AG10803 (cell line): Measurements from ENCODE around the gene CD300C.
"Not testable (repeated sequence)": the region's sequence is repeated elsewhere in the genome, so short reads cannot be mapped to it uniquely, and the experiment has no call there.

Experiments
- DNase-seq: peaks from one replicate; pipeline ENCODE4 v3.0.0; 2010; ENCODE audit warnings: low read depth
- H3K4me3 ChIP-seq: 2 replicates; pipeline ENCODE4 v1.5.1; 2011; ENCODE audit warnings: mild to moderate bottlenecking, low read length, control low read depth
- TF ChIP-seq, protein P1 (sequence below): conservative IDR thresholded peaks from 2 replicates; pipeline ENCODE4 v1.5.1; 2011; ENCODE audit warnings: mild to moderate bottlenecking, low read length, control low read depth, inconsistent platforms

CD300C gene

DNA sequence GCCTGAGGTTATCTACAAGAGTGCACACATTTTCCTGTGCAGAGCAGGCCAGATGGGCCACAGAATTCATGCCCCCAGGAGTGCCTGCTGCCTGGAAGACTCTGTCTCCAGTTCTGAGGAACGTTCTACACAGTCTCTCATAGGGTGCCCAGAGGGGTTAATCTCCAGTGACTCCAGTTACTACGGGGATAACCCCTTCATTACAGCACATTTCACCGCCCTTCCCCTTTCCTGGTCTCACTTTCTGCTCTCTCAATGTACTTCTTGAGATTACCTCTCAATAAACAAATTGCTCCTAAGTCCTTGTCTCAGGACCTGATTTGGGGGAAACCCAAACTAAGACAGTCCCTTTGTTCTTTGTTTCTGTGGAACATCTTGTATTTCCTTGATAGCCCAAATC lies 15.7 kb upstream of the CD300C start:
- DNase-seq = no peak
- no peak overlapping the region for H3K4me3 ChIP-seq
- TF ChIP-seq, protein P1, sequence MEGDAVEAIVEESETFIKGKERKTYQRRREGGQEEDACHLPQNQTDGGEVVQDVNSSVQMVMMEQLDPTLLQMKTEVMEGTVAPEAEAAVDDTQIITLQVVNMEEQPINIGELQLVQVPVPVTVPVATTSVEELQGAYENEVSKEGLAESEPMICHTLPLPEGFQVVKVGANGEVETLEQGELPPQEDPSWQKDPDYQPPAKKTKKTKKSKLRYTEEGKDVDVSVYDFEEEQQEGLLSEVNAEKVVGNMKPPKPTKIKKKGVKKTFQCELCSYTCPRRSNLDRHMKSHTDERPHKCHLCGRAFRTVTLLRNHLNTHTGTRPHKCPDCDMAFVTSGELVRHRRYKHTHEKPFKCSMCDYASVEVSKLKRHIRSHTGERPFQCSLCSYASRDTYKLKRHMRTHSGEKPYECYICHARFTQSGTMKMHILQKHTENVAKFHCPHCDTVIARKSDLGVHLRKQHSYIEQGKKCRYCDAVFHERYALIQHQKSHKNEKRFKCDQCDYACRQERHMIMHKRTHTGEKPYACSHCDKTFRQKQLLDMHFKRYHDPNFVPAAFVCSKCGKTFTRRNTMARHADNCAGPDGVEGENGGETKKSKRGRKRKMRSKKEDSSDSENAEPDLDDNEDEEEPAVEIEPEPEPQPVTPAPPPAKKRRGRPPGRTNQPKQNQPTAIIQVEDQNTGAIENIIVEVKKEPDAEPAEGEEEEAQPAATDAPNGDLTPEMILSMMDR = no peak

DNA sequence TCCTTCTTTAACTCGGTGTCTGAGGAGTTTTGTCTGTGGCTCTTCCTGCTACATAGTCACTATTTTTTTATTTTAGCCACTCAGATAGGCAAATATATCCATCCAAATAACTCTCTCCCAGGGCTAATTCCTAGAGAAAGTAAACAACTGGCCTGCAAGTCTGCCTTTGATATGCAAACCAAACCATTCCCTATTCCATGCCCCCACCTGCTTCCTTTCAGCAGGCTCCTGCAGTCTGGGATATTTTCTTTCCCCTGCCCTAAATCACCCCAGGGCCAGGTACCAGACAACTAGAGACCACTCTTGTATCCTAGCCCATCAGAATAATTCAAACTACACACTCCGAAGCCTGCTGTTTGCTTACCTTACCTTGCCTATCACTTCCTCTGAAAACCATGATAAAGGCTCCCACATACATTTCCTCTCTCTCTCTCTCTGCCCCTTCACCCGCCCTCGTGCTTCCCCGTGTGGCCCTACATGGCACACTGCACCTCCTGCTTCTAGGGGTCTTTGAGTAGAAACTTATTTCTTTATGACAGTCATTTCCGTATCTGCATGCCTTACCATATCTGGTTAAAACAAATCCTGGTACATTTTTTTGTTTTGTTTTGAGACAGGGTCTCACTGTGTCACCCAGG lies 13.1 kb upstream of the CD300C start:
- no peak overlapping the region for H3K4me3 ChIP-seq
- TF ChIP-seq, protein P1 = no peak
- no peak for DNase-seq

DNA sequence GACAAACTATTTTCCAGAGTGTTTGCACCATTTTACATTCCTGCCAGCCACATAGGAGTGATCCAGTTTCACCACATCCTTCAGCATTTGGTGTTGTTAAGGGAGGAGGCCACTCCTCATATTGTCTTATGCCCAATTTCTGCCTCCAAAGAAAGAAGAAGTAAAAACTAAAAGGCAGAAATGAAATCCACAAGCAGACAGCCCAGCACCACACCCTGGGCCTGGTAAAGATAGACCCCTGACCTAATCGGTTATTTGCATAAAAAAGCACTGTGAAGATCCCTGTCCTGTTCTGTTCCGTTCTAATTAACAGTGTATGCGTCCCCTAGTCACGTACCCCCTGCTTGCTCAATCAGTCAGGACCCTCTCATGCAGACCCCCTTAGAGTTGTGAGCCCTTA lies 12.5 kb upstream of the CD300C start:
- DNase-seq = peak; percentile 3
- not testable (repeated sequence) for H3K4me3 ChIP-seq

DNA sequence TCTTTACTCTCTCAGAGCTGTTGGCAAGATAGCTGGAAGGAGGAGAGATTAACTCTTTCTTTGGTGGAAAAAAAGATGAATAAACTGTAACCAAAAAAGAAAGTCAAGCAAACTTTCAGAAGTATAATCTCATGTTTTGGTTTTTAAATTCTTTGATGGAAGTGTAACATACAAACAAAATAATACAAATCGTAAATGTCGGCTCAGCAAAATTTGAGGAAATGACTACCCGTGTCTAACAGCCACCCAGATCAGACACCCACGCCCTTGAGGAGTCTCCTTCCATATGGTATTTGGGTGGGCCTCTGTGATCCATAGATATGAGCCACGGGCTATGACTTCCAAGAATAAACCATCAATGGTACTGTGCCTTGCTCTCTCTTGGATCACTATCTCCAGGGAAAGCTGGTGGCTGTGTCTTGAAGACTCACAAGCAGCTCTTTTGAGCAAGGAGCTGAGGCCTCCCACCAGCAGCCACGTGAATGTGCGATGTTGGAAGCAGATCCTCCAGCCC lies 9.6 kb upstream of the CD300C start:
- H3K4me3 ChIP-seq = no peak overlapping the region
- TF ChIP-seq, protein P1 = no peak
- no peak for DNase-seq

DNA sequence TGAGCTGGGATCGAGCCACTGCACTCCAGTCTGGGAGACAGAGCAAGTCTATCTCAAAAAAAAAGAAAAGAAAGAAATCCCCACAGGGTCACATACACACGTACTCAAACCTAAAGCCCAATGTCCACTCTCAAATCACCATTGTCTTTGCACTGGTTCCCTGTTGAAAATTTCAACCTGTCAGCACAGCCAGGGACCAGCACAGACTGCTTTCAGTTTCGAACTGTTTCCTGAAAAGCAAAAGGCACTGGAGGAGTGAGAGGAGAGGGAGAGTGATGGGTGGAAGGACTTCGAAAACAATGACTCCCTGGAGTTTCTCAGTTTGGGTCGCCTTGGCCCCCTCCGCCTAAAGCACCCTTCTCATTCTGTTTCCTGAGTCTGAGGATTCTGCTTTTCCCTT lies 9.0 kb upstream of the CD300C start:
- no peak for DNase-seq
- H3K4me3 ChIP-seq = no peak overlapping the region
- TF ChIP-seq, protein P1 = no peak

DNA sequence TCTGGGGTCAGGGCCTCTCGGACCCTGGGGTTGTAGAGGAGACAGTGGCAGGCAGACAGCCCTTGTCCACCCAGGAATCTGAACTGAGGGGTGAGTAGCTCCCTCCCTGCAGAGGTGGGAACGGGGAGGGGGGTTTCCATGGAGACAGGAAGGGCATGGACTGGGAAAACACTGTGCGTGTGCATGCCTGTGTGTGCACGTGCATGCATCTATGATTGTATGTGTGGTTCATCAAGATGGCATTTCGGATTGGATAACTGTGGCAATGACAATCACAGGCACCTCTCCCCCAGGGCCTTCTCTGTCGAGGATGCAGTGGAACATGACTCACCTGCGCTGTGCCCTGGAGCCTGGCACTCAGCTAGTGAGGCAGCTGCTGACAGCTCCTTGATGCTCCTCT lies 6.1 kb upstream of the CD300C start:
- no peak overlapping the region for H3K4me3 ChIP-seq
- peak; percentile 3 for DNase-seq
- TF ChIP-seq, protein P1 = no peak

DNA sequence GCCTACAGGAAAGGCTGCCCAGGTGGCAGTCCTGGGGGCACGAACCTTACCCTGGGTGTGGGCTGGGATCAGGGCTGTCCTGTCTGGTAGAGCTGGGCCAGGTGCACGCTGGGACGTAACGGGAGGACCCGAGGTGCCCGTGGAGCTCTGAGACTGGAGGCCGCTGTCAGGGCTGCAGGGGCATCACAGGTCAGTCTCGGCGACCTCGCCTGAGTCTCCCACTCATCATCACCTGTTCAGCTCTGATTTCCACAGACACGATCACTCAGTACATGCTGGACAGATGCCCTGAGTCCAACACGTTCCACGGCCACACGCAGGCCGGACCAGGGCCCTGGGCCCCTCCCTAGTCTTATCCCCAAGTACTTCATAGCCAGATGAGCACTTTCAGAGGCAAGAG lies 4.7 kb upstream of the CD300C start:
- TF ChIP-seq, protein P1 = no peak
- H3K4me3 ChIP-seq = no peak overlapping the region
- no peak for DNase-seq
